Cardiac muscle cell (in vitro differentiated cells and primary cell): ENCODE measurements around the gene NIPAL3. TPM values are rescaled to one million over a fixed set of nuclear protein-coding genes. Genes with fewer than 3 reads are reported as not detected.

Experiments
- DNase-seq, 2 donors: peaks; one replicate each; pipeline versions ENCODE4 v3.0.0 to v3.0.0-alpha.2; 2010 to 2017; ENCODE audit warnings: low read depth in 1 of 2, low spot score in 1 of 2
- H3K27ac ChIP-seq: fragments of 200-600 bp; sonication (generic); 2 replicates; pipeline ENCODE4 v1.5.1; 2016
- H3K27me3 ChIP-seq: fragments of 200-600 bp; sonication (generic); 2 replicates; pipeline ENCODE4 v1.6.0; 2016; ENCODE audit warnings: control low read depth
- H3K36me3 ChIP-seq: fragments of 200-600 bp; sonication (generic); 2 replicates; pipeline ENCODE4 v1.5.1; 2016; ENCODE audit warnings: control low read depth
- H3K4me1 ChIP-seq: fragments of 200-600 bp; sonication (generic); 2 replicates; pipeline ENCODE4 v1.8.1; 2017; ENCODE audit warnings: low read depth, mild to moderate bottlenecking, mixed run types
- H3K4me3 ChIP-seq: fragments of 200-600 bp; sonication (generic); 2 replicates; pipeline ENCODE4 v1.5.1; 2016; ENCODE audit warnings: mild to moderate bottlenecking
- H3K9me3 ChIP-seq: fragments of 200-600 bp; sonication (generic); 2 replicates; pipeline ENCODE4 v1.5.1; 2017; ENCODE audit warnings: low read depth, mild to moderate bottlenecking, control low read depth
- polyA plus RNA-seq: library from polyadenylated mRNA; unstranded; fragments of >200 nt; fragmentation: Nextera tagmentation; extraction: Ambion mirVana; gene quantifications from 2 replicates; pipeline ENCODE4 v1.2.1, GENCODE V29; 2016
- total RNA-seq: library from RNA; depleted of rRNA; stranded (reverse); fragments of >200 nt; gene quantifications from 2 replicates; pipeline ENCODE4 v1.2.3, GENCODE V29; 2016
- TF ChIP-seq, protein P1 (sequence below): IDR thresholded peaks from 2 replicates; pipeline ENCODE4 v1.5.1; 2012; ENCODE audit warnings: low read depth, mild to moderate bottlenecking, low read length

The NIPAL3 gene
- total and polyA plus RNA-seq, 2 experiments from 2014 or later = 19.0 to 32.2 TPM

DNA sequence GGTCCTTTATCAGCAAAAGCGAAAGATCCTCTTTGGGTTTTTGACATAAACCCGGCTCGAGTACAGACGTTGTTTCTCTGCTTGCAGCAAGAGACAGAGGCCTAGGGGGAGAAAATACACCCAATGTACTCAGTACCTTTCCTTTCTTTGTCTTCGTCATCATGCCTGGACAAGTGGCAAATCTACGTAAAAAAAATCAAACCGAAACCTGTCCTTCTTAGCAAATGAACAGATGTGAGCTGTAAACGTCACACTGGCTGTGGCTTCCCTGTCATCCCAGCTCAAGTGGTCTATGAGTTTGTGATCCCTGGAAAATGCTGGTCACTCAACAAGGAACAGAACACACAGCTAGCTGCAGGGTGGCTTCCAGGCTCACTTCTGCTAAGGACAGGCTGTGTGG, 41.9 kb upstream of the NIPAL3 start:
- Histone ChIP-seq H3K27me3 (no peaks in the 10 kb centered on the region), H3K9me3 (no peaks in the 10 kb centered on the region), H3K27ac (peak overlapping the region; percentile 38), H3K36me3 (no peaks in the 10 kb centered on the region), H3K4me3 (no peak overlapping the region), H3K4me1 (peaks cover 7% of the 10 kb centered on the region)
- DNase-seq = no peak
- TF ChIP-seq, protein P1, sequence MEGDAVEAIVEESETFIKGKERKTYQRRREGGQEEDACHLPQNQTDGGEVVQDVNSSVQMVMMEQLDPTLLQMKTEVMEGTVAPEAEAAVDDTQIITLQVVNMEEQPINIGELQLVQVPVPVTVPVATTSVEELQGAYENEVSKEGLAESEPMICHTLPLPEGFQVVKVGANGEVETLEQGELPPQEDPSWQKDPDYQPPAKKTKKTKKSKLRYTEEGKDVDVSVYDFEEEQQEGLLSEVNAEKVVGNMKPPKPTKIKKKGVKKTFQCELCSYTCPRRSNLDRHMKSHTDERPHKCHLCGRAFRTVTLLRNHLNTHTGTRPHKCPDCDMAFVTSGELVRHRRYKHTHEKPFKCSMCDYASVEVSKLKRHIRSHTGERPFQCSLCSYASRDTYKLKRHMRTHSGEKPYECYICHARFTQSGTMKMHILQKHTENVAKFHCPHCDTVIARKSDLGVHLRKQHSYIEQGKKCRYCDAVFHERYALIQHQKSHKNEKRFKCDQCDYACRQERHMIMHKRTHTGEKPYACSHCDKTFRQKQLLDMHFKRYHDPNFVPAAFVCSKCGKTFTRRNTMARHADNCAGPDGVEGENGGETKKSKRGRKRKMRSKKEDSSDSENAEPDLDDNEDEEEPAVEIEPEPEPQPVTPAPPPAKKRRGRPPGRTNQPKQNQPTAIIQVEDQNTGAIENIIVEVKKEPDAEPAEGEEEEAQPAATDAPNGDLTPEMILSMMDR = no peak

DNA sequence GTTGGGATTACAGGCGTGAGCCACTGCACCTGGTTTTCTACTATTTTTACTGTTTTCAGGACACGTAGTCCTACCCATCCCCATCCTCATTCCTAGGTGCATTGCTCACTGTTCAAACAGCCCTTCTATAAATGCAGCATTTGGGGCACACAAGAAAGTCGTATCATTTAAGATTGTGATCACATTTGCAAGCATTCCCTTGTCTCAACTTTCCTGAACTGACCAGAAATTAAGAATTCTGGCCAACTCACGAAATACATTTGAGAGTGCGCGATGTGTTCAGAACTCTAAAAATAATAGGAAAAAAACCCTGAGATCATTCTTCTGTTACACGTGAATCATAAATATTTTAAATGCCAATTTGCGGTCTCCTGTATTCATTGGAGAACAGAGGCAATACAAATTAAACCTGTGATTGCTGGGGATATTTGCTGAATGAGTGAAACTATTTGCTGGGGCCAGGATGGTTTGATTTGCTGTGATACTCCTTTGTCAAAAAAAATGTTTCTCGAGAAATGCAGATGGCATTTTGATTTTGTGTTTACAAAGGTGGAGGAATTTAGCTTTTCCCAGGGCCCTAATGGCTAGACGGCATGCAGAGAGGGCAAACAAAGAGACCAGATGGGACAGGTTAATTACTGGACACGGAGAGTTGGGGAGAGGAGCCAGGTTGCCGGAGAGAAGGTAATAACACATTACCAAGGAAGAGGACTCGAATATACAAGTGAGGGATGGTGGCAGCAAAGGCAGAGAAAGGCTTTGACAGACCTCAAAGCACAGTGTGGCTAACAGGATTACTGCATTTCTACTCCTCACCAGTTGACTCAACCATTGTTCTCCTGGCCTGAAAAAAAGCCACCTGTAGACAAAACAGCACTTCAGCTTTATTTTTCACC, 40.5 kb upstream of the NIPAL3 start:
- DNase-seq = no peak
- peaks cover 7% of the 10 kb centered on the region for H3K4me1 ChIP-seq
- H3K36me3 ChIP-seq = no peaks in the 10 kb centered on the region
- TF ChIP-seq, protein P1 = no peak
- no peak overlapping the region for H3K4me3 ChIP-seq
- H3K27ac ChIP-seq = no peak overlapping the region
- H3K9me3 ChIP-seq = no peaks in the 10 kb centered on the region
- H3K27me3 ChIP-seq = no peaks in the 10 kb centered on the region

DNA sequence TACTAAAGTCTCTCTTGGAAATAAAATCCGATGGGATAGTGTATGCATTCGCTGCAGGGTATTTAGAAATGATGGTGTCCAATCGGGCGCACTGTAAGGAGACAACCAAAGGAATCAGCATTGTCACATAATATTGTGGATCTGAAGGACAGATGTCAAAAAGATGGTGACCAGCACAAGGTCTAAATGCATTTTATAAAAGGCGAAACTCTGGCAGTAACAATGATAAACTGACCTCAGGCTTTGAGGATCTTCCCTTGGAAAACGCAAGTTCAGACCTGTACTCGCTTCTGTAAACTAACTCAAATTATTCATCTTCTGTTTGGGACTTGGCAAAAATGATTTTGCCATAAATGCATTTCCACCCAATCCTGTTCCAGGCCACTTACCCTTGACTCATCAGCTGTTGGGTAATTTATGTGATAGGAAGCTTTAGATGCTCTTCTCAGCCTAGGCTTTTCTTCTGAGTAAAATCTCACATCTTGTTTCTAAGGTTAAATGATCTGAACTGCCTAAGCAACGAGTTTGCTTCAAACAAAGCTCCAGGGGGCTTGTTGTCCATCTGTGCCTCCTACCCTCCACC, 35.8 kb upstream of the NIPAL3 start:
- Histone ChIP-seq H3K27me3 (no peaks in the 10 kb centered on the region), H3K4me1 (peaks cover 4% of the 10 kb centered on the region), H3K9me3 (no peaks in the 10 kb centered on the region), H3K36me3 (no peaks in the 10 kb centered on the region), H3K4me3 (no peak overlapping the region), H3K27ac (no peak overlapping the region)
- peak in 1 of 2 donors; percentile 56 for DNase-seq
- TF ChIP-seq, protein P1 = no peak

DNA sequence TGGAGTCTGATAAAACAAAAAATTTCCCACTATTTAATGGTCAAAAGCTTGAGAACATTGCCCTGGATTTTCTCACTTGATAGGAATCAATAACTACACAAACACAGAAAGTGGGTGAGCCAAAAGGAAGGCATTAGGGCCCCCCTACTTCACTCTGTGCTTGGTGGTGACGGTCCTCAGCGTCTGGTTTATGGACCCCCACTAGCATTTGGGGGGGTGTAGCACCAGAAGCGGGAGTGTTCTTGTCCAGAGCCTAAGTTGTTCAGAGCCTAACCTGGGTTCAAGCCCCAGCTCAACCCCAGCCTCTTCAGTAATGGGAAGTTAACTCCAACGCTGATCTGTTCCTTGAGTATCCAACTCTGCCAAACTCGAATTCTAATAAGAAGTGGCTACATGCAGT, 35.1 kb upstream of the NIPAL3 start:
- H3K9me3 ChIP-seq = no peaks in the 10 kb centered on the region
- DNase-seq = no peak
- no peaks in the 10 kb centered on the region for H3K36me3 ChIP-seq
- TF ChIP-seq, protein P1 = no peak
- H3K4me1 ChIP-seq = peaks cover 4% of the 10 kb centered on the region
- H3K4me3 ChIP-seq = no peak overlapping the region
- H3K27ac ChIP-seq = no peak overlapping the region
- H3K27me3 ChIP-seq = no peaks in the 10 kb centered on the region

DNA sequence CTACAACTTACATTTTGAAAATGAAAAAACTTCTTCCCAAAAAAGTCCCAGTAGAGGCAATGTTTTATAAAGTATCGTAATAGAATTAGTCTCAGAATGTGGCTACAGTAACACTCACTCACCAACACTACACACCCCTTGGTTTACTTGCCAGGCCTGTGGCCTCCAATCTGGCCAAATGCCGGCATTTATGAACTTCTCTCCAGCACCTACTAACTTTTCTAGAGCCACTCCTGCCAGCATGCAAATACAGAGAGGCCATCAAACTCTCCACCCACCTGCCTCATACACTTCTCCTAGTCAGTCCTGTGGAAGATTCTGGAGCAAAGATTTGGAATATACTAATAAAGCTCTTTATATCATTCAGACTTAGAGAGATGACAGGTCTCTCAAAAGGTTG, 34.3 kb upstream of the NIPAL3 start:
- no peak for DNase-seq
- Histone ChIP-seq H3K27me3 (no peaks in the 10 kb centered on the region), H3K27ac (no peak overlapping the region), H3K4me3 (no peak overlapping the region), H3K4me1 (peaks cover 4% of the 10 kb centered on the region), H3K9me3 (no peaks in the 10 kb centered on the region), H3K36me3 (no peaks in the 10 kb centered on the region)
- TF ChIP-seq, protein P1 = no peak
